Bronchial epithelial cell (primary cell): Measurements from ENCODE around the gene PTPN22. TPM values are rescaled to one million over a fixed set of nuclear protein-coding genes. Genes with fewer than 3 reads are reported as not detected.

Source experiments
- DNase-seq: peaks from one replicate; pipeline ENCODE4 v3.0.0-alpha.2; 2010; ENCODE audit warnings: low read depth
- FAIRE-seq: peaks from 2 replicates; lab custom pipeline; 2011; peaks lifted over from hg19 to GRCh38; lab: Jason Lieb, UNC
- H3K27me3 ChIP-seq: 2 replicates; pipeline ENCODE4 v1.5.1; 2011; ENCODE audit warnings: low read length; ENCODE audit not compliant: control insufficient read depth, insufficient read depth
- H3K36me3 ChIP-seq: 2 replicates; pipeline ENCODE4 v1.5.1; 2011; ENCODE audit warnings: low read length; ENCODE audit not compliant: control insufficient read depth, insufficient read depth
- H3K4me3 ChIP-seq: 2 replicates; pipeline ENCODE4 v1.5.1; 2011; ENCODE audit warnings: mild to moderate bottlenecking, low read depth, low read length, control low read depth
- CTCF ChIP-seq: IDR thresholded peaks from 2 replicates; pipeline ENCODE4 v1.5.1; 2011; ENCODE audit warnings: mild to moderate bottlenecking, moderate library complexity, low read length, control low read depth, inconsistent platforms; ENCODE audit not compliant: insufficient read depth, severe bottlenecking
- total RNA-seq: library from RNA; depleted of rRNA; stranded (reverse); fragments of >200 nt; gene quantifications from 2 replicates; pipeline ENCODE4 v1.2.1, GENCODE V29; 2014

PTPN22 gene
- total RNA-seq, 1 donor from 2014 or later: under 0.01 TPM

- TF ChIP-seq CTCF: no peak
- Histone ChIP-seq H3K27me3 (no peaks in the 10 kb centered on the region), H3K4me3 (no peak overlapping the region), H3K36me3 (peaks cover 2% of the 10 kb centered on the region)
- DNase-seq: no peak
- FAIRE-seq: no peak
These were observed 105.9 kb downstream of the PTPN22 start for GRCh38 chr1:113765306-113766230.

Other genes starting within 250 kb of the PTPN22 start
- 5.5 and 7.4 TPM in 2 replicates for gene PHTF1, start 112.2 kb downstream of the PTPN22 start, total RNA-seq
- 7.9 and 12.9 TPM in 2 replicates for gene RSBN1, start 59.2 kb downstream of the PTPN22 start, total RNA-seq
- gene BCL2L15, start 15.9 kb upstream of the PTPN22 start, total RNA-seq: under 0.01 and 1.0 TPM in 2 replicates
- gene AP4B1, start 33.1 kb upstream of the PTPN22 start, total RNA-seq: 6.1 and 10.0 TPM in 2 replicates
- 0.79 and 1.0 TPM in 2 replicates for gene DCLRE1B, start 33.6 kb upstream of the PTPN22 start, total RNA-seq
- 18.7 and 24.2 TPM in 2 replicates for gene HIPK1, start 57.6 kb upstream of the PTPN22 start, total RNA-seq
- 0.13 and 1.6 TPM in 2 replicates for gene OLFML3, start 107.8 kb upstream of the PTPN22 start, total RNA-seq